H1 (cell line): ENCODE data around the gene LRRC19.

Source experiments
- ATF3 ChIP-seq: IDR thresholded peaks from 2 replicates; pipeline ENCODE4 v1.6.1; 2011; ENCODE audit warnings: low read depth, mild to moderate bottlenecking, low read length; ENCODE audit not compliant: insufficient read depth
- CEBPB ChIP-seq: IDR thresholded peaks from 2 replicates; pipeline ENCODE4 v1.6.1; 2012; ENCODE audit warnings: low read depth, low read length
- CREB1 ChIP-seq: IDR thresholded peaks from 2 replicates; pipeline ENCODE4 v1.6.1; 2012; ENCODE audit warnings: inconsistent platforms
- CTCF ChIP-seq, 3 experiments: IDR thresholded peaks; 1 replicate in 2 of 3; 2 replicates in 1 of 3; pipeline versions ENCODE4 v1.5.1 to v1.6.1; 2011; ENCODE audit warnings: low read length in 3 of 3, mild to moderate bottlenecking in 3 of 3, inconsistent platforms in 2 of 3, low read depth in 1 of 3, moderate library complexity in 1 of 3; ENCODE audit not compliant: insufficient read depth in 1 of 3; ENCODE audit errors: control extremely low read depth in 1 of 3
- EGR1 ChIP-seq: IDR thresholded peaks from 2 replicates; pipeline ENCODE4 v1.6.1; 2011; ENCODE audit warnings: low read depth, low read length, borderline replicate concordance
- EZH2 ChIP-seq: fragments of 200-600 bp; sonication (generic); IDR thresholded peaks from 2 replicates; pipeline ENCODE4 v1.7.1; 2012; ENCODE audit warnings: low read depth, mild to moderate bottlenecking, moderate library complexity, low read length, inconsistent platforms; ENCODE audit not compliant: severe bottlenecking
- GABPA ChIP-seq: IDR thresholded peaks from 2 replicates; pipeline ENCODE4 v1.6.1; 2011; ENCODE audit warnings: mild to moderate bottlenecking, low read length, moderate library complexity, borderline replicate concordance; ENCODE audit not compliant: insufficient read depth
- KDM1A ChIP-seq: fragments of 200-600, 300-600 bp; sonication (generic); IDR thresholded peaks from 2 replicates; pipeline ENCODE4 v1.7.1; 2016; ENCODE audit warnings: mild to moderate bottlenecking, low read length, borderline replicate concordance
- NRF1 ChIP-seq: IDR thresholded peaks from 2 replicates; pipeline ENCODE4 v1.6.1; 2011; ENCODE audit warnings: mild to moderate bottlenecking, low read depth, low read length, improper control_type of control experiment
- SIN3A ChIP-seq, 2 experiments: IDR thresholded peaks in 1 of 2; conservative IDR thresholded peaks in 1 of 2; 2 replicates each; pipeline ENCODE4 v1.6.1; 2011 to 2012; ENCODE audit warnings: low read length in 2 of 2, improper control_type of control experiment in 1 of 2, low read depth in 1 of 2, mild to moderate bottlenecking in 1 of 2
- SP1 ChIP-seq: IDR thresholded peaks from 2 replicates; pipeline ENCODE4 v1.6.1; 2011; ENCODE audit warnings: low read depth, low read length

- TF ChIP-seq CTCF (IDR thresholded peaks at IDR 0.05; ENCODE audit: control extremely low read depth in 1 of 3, insufficient read depth in 1 of 3, low read depth in 1 of 3, low read length in 3 of 3) (no peak), SP1 (no peak), KDM1A (no peak), CEBPB (no peak), ATF3 (no peak), EZH2 (no peak), GABPA (no peak), EGR1 (no peak), SIN3A (conservative IDR thresholded peaks at IDR 0.05 in 1 of 2, IDR thresholded peaks at IDR 0.05 in 1 of 2; ENCODE audit: low read depth in 1 of 2, low read length in 2 of 2) (no peak), NRF1 (no peak), CREB1 (no peak)
Measured at GRCh38 chr9:26947736-26948135, 57.7 kb downstream of the LRRC19 start.
